ENCODE results near the gene CD2. TPM values are rescaled to one million over a fixed set of nuclear protein-coding genes. Genes with fewer than 3 reads are reported as not detected.

The CD2 gene
- total RNA-seq, 1 experiment from 2014 or later: not detected

DNA sequence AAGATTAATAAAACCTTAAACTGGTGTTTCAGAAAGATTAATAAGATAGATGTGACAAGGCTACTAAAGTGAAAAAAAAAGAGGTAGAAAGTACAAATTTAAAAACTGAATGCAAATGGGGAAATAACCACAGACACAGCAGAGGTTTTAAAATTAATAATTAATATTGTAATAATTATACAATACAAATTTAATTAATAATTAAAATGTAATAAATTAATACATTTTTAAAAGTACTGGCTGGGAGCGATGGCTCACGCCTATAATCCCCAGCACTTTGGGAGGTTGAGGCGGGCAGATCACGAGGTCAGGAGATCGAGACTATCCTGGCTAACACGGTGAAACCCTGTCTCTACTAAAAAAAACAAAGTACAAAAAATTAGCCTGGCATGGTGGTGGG is 26.8 kb downstream of the CD2 start:
- no TSS peak for BruUV-seq (replicated peaks)
- H3K27me3 ChIP-seq (replicated peaks; ENCODE audit: insufficient read depth, low read depth, low read length, poor library complexity): peaks cover 16% of the 10 kb centered on the region
- no peak for DNase-seq (ENCODE audit: low spot score)
- intact Hi-C loops (cut with micrococcal nuclease; ENCODE audit: unreplicated experiment): no loop called here
- no peaks in the 10 kb centered on the region for H3K36me3 ChIP-seq (ENCODE audit: insufficient read depth, low read length, poor library complexity, severe bottlenecking)
- no peaks in the 10 kb centered on the region for H3K4me1 ChIP-seq (ENCODE audit: insufficient read depth, low read length, poor library complexity, severe bottlenecking)
- H3K9me3 ChIP-seq (ENCODE audit: low read depth, low read length, poor library complexity, severe bottlenecking): no peaks in the 10 kb centered on the region
- H3K4me3 ChIP-seq (ENCODE audit: low read depth, low read length, poor library complexity, severe bottlenecking): no peak overlapping the region
- H3K27ac ChIP-seq (ENCODE audit: low read depth, low read length, poor library complexity, severe bottlenecking): no peak overlapping the region
- TF ChIP-seq, protein P1, sequence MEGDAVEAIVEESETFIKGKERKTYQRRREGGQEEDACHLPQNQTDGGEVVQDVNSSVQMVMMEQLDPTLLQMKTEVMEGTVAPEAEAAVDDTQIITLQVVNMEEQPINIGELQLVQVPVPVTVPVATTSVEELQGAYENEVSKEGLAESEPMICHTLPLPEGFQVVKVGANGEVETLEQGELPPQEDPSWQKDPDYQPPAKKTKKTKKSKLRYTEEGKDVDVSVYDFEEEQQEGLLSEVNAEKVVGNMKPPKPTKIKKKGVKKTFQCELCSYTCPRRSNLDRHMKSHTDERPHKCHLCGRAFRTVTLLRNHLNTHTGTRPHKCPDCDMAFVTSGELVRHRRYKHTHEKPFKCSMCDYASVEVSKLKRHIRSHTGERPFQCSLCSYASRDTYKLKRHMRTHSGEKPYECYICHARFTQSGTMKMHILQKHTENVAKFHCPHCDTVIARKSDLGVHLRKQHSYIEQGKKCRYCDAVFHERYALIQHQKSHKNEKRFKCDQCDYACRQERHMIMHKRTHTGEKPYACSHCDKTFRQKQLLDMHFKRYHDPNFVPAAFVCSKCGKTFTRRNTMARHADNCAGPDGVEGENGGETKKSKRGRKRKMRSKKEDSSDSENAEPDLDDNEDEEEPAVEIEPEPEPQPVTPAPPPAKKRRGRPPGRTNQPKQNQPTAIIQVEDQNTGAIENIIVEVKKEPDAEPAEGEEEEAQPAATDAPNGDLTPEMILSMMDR (conservative IDR thresholded peaks at IDR 0.05; ENCODE audit: low read depth, low read length): no peak
- POLR2A ChIA-PET (ENCODE audit: low non-redundant PET): interaction anchor here (0.6 kb wide), 1 partner anchor 647 kb away, joined by 7 read pairs; no protein-coding TSS in a partner anchor
- CTCF ChIA-PET: no interaction called here

- H3K27me3 ChIP-seq (replicated peaks; ENCODE audit: insufficient read depth, low read depth, low read length, poor library complexity): peaks cover 14% of the 10 kb centered on the region
- TF ChIP-seq, protein P1 (conservative IDR thresholded peaks at IDR 0.05; ENCODE audit: low read depth, low read length): no peak
- no peak for TF ChIP-seq EZH2 (IDR thresholded peaks at IDR 0.05; ENCODE audit: borderline replicate concordance, low read depth, low read length, poor library complexity, severe bottlenecking)
- intact Hi-C loops (cut with micrococcal nuclease; ENCODE audit: unreplicated experiment): no loop called here
- no peak overlapping the region for H3K4me3 ChIP-seq (ENCODE audit: low read depth, low read length, poor library complexity, severe bottlenecking)
- H3K9me3 ChIP-seq (ENCODE audit: low read depth, low read length, poor library complexity, severe bottlenecking): no peaks in the 10 kb centered on the region
- no peaks in the 10 kb centered on the region for H3K4me1 ChIP-seq (ENCODE audit: insufficient read depth, low read length, poor library complexity, severe bottlenecking)
- H3K36me3 ChIP-seq (ENCODE audit: insufficient read depth, low read length, poor library complexity, severe bottlenecking): no peaks in the 10 kb centered on the region
- POLR2A ChIA-PET (ENCODE audit: low non-redundant PET): no interaction called here
- DNase-seq (ENCODE audit: low spot score): no peak
- CTCF ChIA-PET: no interaction called here
- BruUV-seq (replicated peaks): no TSS peak
- H3K27ac ChIP-seq (ENCODE audit: low read depth, low read length, poor library complexity, severe bottlenecking): no peak overlapping the region
Measured at GRCh38 chr1:116785006-116785405, 30.8 kb downstream of the CD2 start.

DNA sequence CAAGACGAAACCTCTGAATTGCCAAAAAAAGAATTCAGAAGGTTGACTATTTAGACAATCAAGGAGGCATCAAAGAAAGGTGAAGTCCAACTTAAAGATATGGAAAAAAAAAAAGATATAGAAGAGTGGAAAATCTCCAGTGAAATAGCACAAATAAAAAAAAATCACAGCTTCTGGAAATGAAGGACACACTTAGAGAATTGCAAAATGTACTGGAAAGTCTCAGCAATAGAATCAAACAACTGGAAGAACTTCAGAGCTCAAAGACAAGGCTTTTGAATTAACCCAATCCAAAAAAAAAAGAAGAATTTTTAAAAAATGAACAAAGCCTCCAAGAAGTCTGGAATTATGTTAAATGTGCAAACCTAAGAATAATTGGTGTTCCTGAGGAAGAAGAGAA is 31.8 kb downstream of the CD2 start:
- Histone ChIP-seq H3K9me3 (ENCODE audit: low read depth, low read length, poor library complexity, severe bottlenecking) (no peaks in the 10 kb centered on the region), H3K27ac (ENCODE audit: low read depth, low read length, poor library complexity, severe bottlenecking) (no peak overlapping the region), H3K27me3 (replicated peaks; ENCODE audit: insufficient read depth, low read depth, low read length, poor library complexity) (peaks cover 11% of the 10 kb centered on the region), H3K4me3 (ENCODE audit: low read depth, low read length, poor library complexity, severe bottlenecking) (no peak overlapping the region), H3K4me1 (ENCODE audit: insufficient read depth, low read length, poor library complexity, severe bottlenecking) (no peaks in the 10 kb centered on the region), H3K36me3 (ENCODE audit: insufficient read depth, low read length, poor library complexity, severe bottlenecking) (no peaks in the 10 kb centered on the region)
- intact Hi-C loops (cut with micrococcal nuclease; ENCODE audit: unreplicated experiment): no loop called here
- DNase-seq (ENCODE audit: low spot score): no peak
- TF ChIP-seq EZH2 (IDR thresholded peaks at IDR 0.05; ENCODE audit: borderline replicate concordance, low read depth, low read length, poor library complexity, severe bottlenecking): no peak
- TF ChIP-seq, protein P1 (conservative IDR thresholded peaks at IDR 0.05; ENCODE audit: low read depth, low read length): no peak
- ChIA-PET POLR2A (ENCODE audit: low non-redundant PET) (no interaction called here), CTCF (no interaction called here)
- BruUV-seq (replicated peaks): no TSS peak

Data from A673 (cell line).